HCEC 1CT (cell line): ENCODE results near the gene NAXE.
"Not testable (repeated sequence)": the region's sequence is repeated elsewhere in the genome, so short reads cannot be mapped to it uniquely, and the experiment has no call there.

Experiments
- DNase-seq: peaks from one replicate; pipeline ENCODE4 v3.0.0-alpha.2; 2017

The NAXE gene

DNA sequence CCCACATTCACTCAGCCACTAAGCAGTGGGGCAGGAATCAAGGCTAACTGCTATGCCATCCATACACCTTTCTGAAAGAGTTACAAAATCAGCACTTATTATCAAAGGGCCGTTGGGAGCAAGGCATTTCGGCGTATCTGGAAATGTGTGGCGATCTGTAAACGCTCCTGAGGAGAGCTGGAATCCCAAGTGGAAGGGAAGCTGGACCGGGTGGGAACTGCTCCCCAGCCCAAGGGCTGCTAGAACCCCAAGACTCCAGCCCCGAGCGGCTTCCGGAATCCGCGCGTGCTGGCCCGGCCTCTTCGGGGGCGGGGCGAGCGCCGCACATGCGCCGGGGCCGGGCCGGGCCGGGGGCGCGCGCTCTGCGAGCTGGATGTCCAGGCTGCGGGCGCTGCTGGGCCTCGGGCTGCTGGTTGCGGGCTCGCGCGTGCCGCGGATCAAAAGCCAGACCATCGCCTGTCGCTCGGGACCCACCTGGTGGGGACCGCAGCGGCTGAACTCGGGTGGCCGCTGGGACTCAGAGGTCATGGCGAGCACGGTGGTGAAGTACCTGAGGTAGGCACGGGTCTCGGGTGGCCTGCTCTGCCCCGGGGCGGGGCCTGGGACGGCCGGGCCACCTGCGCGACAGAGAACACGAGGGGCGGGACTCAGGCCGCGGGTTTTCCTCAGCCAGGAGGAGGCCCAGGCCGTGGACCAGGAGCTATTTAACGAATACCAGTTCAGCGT, at the start of gene NAXE:
Gene NAXE (plus strand): TSS at position 345 of the 726 bp plus-strand sequence. CDS start 29 bp downstream, at position 374.
- DNase-seq: peak; percentile 70

DNA sequence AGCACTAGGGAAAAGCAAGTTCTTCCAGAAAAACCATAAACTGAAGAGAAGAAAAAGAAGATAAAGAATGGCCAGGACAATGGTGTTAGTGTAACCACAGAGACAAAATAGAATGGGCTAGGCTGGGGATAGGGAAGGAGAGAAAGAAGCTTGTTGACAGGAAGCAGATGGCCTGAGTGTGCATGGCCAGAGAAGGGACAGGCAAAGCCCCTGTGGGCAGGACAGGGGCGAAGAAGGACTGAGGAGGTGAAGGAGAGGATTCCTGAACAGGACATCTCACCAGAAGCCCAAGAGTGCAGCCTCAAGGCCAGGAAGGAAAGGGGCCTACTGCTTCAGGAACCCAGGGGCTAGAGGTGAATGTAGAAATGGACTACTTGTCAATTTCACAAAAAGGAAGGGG, 48.5 kb upstream of the NAXE start:
- no peak for DNase-seq

DNA sequence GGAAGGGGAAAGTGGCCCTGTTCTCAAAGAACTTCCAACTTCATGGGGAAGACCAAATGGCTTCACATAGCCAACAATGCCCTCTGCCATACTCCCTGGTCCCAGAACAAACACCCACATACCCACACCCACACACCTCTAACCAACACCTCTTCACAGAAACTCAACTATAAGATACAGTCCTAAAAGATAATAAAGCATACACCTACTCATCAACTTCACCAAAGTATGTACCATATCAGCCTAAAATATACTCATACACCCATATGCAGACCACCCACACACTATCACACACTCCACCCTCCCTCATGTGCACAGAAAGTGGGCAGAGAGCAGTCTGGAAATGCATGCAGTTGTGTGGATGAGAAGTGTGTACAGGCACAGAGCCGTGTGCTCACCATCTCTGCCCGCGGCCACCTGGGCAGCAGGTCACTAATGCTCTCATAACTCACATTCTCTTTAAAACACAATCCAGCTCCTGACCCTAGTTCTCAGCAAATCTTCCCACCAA, 46.9 kb upstream of the NAXE start:
- no peak for DNase-seq

- DNase-seq: no peak
Measured at GRCh38 chr1:156546267-156546666, 45.3 kb upstream of the NAXE start.

DNA sequence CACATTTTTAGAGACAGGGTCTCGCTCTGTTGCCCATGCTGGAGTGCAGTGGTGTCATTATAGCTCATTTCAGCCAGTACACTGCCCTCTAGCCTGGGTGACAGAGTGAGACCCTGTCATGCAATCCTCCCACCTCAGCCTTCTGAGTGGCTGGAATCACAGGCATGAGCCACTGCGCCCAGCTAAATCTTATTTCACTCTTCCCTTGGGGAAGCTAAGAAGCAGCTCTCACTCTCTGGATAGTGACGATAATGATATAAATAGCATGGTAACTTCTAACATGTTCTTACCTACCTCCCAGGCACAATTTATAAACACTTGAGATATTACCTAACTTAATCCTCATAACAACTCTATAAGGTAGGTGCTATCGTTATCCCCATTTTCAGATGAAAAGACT, 44.1 kb upstream of the NAXE start:
- no peak for DNase-seq

- no peak for DNase-seq
Measured at GRCh38 chr1:156547982-156548381, 43.6 kb upstream of the NAXE start.

- DNase-seq: no peak
Measured at GRCh38 chr1:156549390-156549789, 42.2 kb upstream of the NAXE start.

GRCh38 chr1:156549831-156550230, 41.7 kb upstream of the NAXE start:
- no peak for DNase-seq

DNA sequence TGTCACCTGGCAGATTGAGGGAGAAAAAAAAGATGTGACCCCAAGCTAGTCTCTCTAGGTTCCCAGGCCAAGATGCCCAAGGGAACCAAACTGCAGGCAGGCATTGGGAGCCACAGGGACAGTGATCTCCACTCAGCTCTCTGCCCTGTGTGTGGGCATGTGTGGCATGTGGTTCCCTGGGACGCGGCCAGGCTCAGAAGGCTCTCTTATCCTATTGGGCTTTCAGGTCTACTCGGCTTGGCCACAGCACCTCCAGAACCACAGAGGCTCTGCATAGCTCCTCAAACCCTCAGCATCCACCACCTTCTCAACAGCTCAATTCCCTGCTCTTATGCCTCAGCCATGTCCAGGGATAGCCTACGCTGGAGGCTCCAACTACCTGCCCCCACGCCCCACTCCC, 41.2 kb upstream of the NAXE start:
- DNase-seq: no peak

DNA sequence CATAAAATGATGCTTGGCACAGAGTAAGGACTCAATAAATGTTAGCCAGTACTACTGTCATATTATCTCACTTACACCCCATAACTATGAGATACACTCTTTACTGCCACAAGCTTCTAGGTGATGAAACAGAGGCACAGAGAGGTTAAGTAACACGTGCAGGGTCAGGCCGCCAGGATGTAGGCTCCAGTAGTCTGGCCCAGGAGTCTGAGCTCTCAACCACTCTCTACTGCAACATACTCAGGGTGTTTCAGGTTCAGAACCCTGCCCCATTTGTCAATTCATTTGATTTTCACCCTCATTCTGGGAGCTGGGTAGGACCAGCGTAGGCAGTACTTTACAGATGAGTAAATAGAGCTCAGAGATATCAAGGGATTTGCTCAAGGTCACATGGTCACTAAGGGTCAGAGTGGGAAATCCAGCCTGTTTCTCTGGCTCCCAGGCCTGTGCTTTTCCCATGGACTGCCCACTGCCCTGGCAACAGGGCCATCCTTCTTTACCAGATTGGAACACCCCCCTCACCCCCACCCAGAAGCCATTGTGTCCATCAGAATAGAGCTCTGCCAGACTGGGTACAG, 40.4 kb upstream of the NAXE start:
- DNase-seq: no peak

GRCh38 chr1:156551869-156552268, 39.7 kb upstream of the NAXE start:
- peak; percentile 74 for DNase-seq

- no peak for DNase-seq
Measured at GRCh38 chr1:156552518-156552917, 39.1 kb upstream of the NAXE start.

GRCh38 chr1:156552937-156553336, 38.6 kb upstream of the NAXE start:
- DNase-seq: not testable (repeated sequence)

GRCh38 chr1:156553860-156554485, 37.6 kb upstream of the NAXE start:
- DNase-seq: no peak

DNA sequence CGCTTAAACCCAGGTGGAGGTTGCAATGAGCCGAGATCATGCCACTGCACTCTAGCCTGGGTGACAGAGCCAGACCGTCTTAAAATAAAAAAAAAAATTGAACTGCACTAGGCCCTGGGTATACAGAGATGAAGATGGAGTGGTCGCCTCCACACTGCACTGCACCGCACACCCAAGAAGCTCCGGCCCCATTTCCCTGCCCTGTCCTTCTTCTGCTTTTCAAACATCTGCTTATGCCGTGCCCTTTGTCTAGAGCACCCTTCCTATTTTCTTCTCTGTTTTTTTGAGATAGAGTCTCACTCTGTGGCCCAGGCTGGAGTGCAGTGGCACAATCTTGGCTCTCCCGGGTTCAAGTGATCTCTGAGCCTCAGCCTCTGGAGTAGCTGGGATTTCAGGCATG, 36.6 kb upstream of the NAXE start:
- DNase-seq: no peak

GRCh38 chr1:156555715-156556114, 35.9 kb upstream of the NAXE start:
- no peak for DNase-seq

DNA sequence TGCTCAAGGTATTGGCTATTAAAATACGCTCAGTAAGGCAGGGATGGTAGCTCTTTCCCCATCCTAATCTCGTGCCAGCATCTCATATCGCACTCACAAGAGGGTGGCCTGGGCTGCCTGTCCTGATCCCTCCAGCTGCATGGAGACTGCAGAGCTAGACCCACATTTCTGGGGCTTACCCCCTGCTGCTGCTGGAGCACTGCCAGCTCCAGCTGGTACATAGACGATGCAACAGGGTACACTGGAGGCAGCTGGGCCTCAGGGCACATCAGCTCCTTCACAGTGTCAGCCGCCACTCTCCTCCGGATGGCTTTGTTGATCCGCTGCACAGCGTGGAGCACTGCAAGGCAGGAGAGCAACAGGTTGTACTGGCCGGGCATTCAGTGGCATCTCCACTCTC, 35.2 kb upstream of the NAXE start:
- DNase-seq: no peak

- DNase-seq: no peak
Measured at GRCh38 chr1:156559086-156559796, 32.3 kb upstream of the NAXE start.

GRCh38 chr1:156559797-156560385, 31.7 kb upstream of the NAXE start:
- DNase-seq: no peak

DNA sequence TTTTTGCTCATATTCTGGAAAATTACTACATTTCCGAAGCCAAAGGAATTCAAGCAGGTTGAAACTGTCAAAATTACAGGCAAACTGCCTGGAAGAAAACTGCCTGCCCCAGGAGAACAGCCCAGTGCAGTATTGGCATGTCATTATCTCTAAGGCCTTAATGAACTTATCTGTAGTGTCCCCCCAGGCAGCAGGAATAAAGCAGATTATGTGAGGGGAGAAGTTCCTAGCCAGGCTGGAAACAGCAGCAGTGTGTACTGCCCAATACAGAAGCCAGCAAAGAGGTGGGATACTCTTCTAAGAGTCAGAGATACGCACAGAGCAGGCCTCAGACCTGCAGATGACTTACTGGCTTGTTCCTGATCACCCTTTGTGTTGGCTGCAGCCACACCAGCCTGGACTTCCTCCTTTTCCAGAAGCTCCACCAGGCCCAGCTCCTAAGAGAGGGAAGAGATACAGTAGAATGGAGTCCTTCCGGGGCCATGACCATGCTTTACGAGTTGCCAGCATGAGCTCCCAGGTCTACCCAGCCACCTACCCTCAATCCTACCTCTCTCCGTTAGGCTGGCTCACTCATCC, 30.9 kb upstream of the NAXE start:
- DNase-seq: no peak

DNA sequence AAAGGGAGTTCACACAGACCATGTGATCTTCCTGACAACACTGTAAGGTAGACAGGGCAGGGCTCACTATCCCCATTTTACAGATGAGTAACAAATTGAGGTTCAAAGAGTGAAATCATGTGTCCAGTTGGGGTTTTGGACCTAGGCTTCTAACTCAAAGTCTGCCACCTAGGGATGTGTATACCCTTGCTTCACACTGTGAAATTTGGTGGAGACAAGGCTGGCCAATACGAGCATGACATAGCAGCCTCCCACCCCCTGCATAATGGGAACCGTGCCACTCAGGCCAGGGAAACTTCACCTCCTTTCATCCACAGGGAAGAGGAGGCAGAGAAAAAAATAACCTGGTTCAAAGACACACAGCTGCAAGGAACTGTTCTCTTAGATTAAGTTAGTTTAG, 26.1 kb upstream of the NAXE start:
- no peak for DNase-seq

DNA sequence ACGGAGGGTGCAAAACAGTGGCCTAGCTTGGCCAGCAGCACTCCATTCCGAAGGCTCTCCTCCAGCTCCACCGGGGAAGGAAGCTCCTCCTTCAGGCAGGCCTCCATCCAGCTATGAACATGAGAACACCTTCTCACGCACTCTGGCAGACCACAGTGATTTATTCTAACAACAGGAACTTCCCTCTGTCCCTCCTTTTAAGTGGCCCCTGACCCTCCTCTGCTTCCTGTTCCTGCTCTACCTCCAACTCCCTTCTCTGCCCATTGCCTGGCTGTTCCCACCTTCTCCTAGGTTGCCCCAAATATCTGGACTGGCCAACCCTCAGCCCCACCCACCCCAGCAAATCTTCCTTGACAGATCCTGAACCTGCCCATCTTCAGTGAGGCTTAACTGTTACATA, 25.1 kb upstream of the NAXE start:
- no peak for DNase-seq
